Osteocyte (in vitro differentiated cells): ENCODE data around the gene ACADS. TPM values are rescaled to one million over a fixed set of nuclear protein-coding genes. Genes with fewer than 3 reads are reported as not detected.

Experiments used
- DNase-seq: peaks from one replicate; pipeline ENCODE4 v3.0.0; 2021; ENCODE audit warnings: mixed read lengths; ENCODE audit not compliant: unreplicated experiment; ENCODE audit errors: extremely low spot score
- H3K27ac Mint-ChIP-seq: one replicate; pipeline ENCODE4 v1.8.0; 2021; ENCODE audit warnings: mild to moderate bottlenecking, mixed read lengths; ENCODE audit not compliant: unreplicated experiment
- H3K27me3 Mint-ChIP-seq: one replicate; pipeline ENCODE4 v1.8.0; 2021; ENCODE audit warnings: mixed read lengths; ENCODE audit not compliant: unreplicated experiment
- H3K36me3 Mint-ChIP-seq: one replicate; pipeline ENCODE4 v1.8.0; 2021; ENCODE audit warnings: mixed read lengths; ENCODE audit not compliant: unreplicated experiment
- H3K4me1 Mint-ChIP-seq: one replicate; pipeline ENCODE4 v1.8.0; 2021; ENCODE audit warnings: mixed read lengths; ENCODE audit not compliant: unreplicated experiment
- H3K4me3 Mint-ChIP-seq: one replicate; pipeline ENCODE4 v1.8.0; 2021; ENCODE audit warnings: mild to moderate bottlenecking, moderate library complexity, mixed read lengths; ENCODE audit not compliant: unreplicated experiment
- H3K9me3 Mint-ChIP-seq: one replicate; pipeline ENCODE4 v1.8.0; 2021; ENCODE audit warnings: mixed read lengths; ENCODE audit not compliant: unreplicated experiment
- CTCF ChIP-seq: fragments of 200-600 bp; sonication (generic); IDR thresholded peaks from 2 replicates; pipeline ENCODE4 v1.5.0; 2021; ENCODE audit warnings: antibody characterized with exemption, mild to moderate bottlenecking, moderate library complexity
- total RNA-seq: library from RNA; stranded (reverse); gene quantifications from 2 replicates; pipeline ENCODE4 v1.2.1, GENCODE V29; 2021

ACADS gene
- total RNA-seq, 1 donor from 2014 or later, result 4.9 TPM

GRCh38 chr12:120687578-120688289 lies 37.9 kb upstream of the ACADS start:
- no peaks in the 10 kb centered on the region for H3K9me3 Mint-ChIP-seq
- no peak for DNase-seq
- H3K4me1 Mint-ChIP-seq, result peaks cover 42% of the 10 kb centered on the region
- H3K36me3 Mint-ChIP-seq, result no peaks in the 10 kb centered on the region
- no peak for TF ChIP-seq CTCF
- H3K27ac Mint-ChIP-seq, result peak overlapping the region; percentile 75
- H3K4me3 Mint-ChIP-seq, result peak overlapping the region; percentile 86
- no peaks in the 10 kb centered on the region for H3K27me3 Mint-ChIP-seq

GRCh38 chr12:120688527-120689071 lies 37.0 kb upstream of the ACADS start:
- peaks cover 44% of the 10 kb centered on the region for H3K4me1 Mint-ChIP-seq
- peak overlapping the region; percentile 75 for H3K27ac Mint-ChIP-seq
- TF ChIP-seq CTCF, result no peak
- peaks cover 3% of the 10 kb centered on the region for H3K36me3 Mint-ChIP-seq
- H3K27me3 Mint-ChIP-seq, result no peaks in the 10 kb centered on the region
- peak overlapping the region; percentile 86 for H3K4me3 Mint-ChIP-seq
- no peak for DNase-seq
- no peaks in the 10 kb centered on the region for H3K9me3 Mint-ChIP-seq

- DNase-seq, result no peak
- Mint-ChIP-seq H3K27me3 (no peaks in the 10 kb centered on the region), H3K9me3 (no peaks in the 10 kb centered on the region), H3K4me1 (peaks cover 44% of the 10 kb centered on the region), H3K27ac (peak overlapping the region; percentile 18), H3K4me3 (peak overlapping the region; percentile 86), H3K36me3 (peaks cover 6% of the 10 kb centered on the region)
- TF ChIP-seq CTCF, result no peak
Measured at GRCh38 chr12:120689397-120690082, 36.1 kb upstream of the ACADS start.

DNA sequence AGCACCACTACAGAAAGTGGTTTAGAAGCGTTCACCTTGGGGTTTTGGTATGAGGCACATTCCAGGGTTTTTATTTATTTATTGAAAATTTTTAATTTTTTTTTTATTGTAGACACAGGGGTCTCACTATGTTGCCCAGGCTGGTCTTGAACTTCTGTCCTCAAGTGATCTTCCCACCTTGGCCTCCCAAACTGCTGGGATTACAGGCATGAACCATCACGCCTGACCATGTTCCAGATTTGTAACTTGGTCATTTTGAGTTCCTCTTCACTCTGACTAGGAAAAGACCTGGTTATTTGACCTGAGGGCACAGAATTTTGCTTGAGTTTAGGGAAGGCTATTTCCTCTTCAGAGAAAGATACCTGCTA lies 35.6 kb upstream of the ACADS start:
- no peaks in the 10 kb centered on the region for H3K27me3 Mint-ChIP-seq
- H3K4me1 Mint-ChIP-seq, result peaks cover 44% of the 10 kb centered on the region
- TF ChIP-seq CTCF, result no peak
- no peak overlapping the region for H3K4me3 Mint-ChIP-seq
- peaks cover 11% of the 10 kb centered on the region for H3K36me3 Mint-ChIP-seq
- DNase-seq, result no peak
- H3K27ac Mint-ChIP-seq, result no peak overlapping the region
- no peaks in the 10 kb centered on the region for H3K9me3 Mint-ChIP-seq

- Mint-ChIP-seq H3K4me3 (no peak overlapping the region), H3K4me1 (peaks cover 44% of the 10 kb centered on the region), H3K27me3 (no peaks in the 10 kb centered on the region), H3K36me3 (peaks cover 20% of the 10 kb centered on the region), H3K27ac (no peak overlapping the region), H3K9me3 (no peaks in the 10 kb centered on the region)
- TF ChIP-seq CTCF, result no peak
- no peak for DNase-seq
Measured at GRCh38 chr12:120690978-120691377, 34.6 kb upstream of the ACADS start.
